ENCODE data around the gene CLPSL2.
"Not testable (repeated sequence)": the region's sequence is repeated elsewhere in the genome, so short reads cannot be mapped to it uniquely, and the experiment has no call there.

CLPSL2 gene

GRCh38 chr6:35776364-35777215, at the start of gene CLPSL2:
Gene CLPSL2, plus strand, starts transcription at chr6:35776598. Its CDS starts 21 bp downstream, at chr6:35776619.
- no peak for DNase-seq (ENCODE audit: low read depth in 2 of 2)

- DNase-seq (ENCODE audit: low read depth in 2 of 2), result no peak
These were observed 49.0 kb upstream of the CLPSL2 start for GRCh38 chr6:35727231-35727934.

- peak; percentile 62 for DNase-seq (ENCODE audit: low read depth in 2 of 2)
These were observed 48.3 kb upstream of the CLPSL2 start for GRCh38 chr6:35727935-35728682.

GRCh38 chr6:35728683-35729678, 47.4 kb upstream of the CLPSL2 start:
- no peak for DNase-seq (ENCODE audit: low read depth in 2 of 2)

GRCh38 chr6:35729722-35730121, 46.7 kb upstream of the CLPSL2 start:
- no peak for DNase-seq (ENCODE audit: low read depth in 2 of 2)

GRCh38 chr6:35730745-35731413, 45.5 kb upstream of the CLPSL2 start:
- DNase-seq (ENCODE audit: low read depth in 2 of 2), result no peak

GRCh38 chr6:35731414-35731735, 45.0 kb upstream of the CLPSL2 start:
- peak; percentile 85 to 90 for DNase-seq (ENCODE audit: low read depth in 2 of 2)

GRCh38 chr6:35731736-35732532, 44.5 kb upstream of the CLPSL2 start:
- DNase-seq (ENCODE audit: low read depth in 2 of 2), result peak; percentile 93 to 95

GRCh38 chr6:35733633-35734032, 42.8 kb upstream of the CLPSL2 start:
- DNase-seq (ENCODE audit: low read depth in 2 of 2), result no peak

GRCh38 chr6:35734319-35734718, 42.1 kb upstream of the CLPSL2 start:
- not testable (repeated sequence) for DNase-seq (ENCODE audit: low read depth in 2 of 2)

- DNase-seq (ENCODE audit: low read depth in 2 of 2), result no peak
These were observed 40.9 kb upstream of the CLPSL2 start for GRCh38 chr6:35735452-35735851.

GRCh38 chr6:35736253-35736894, 40.0 kb upstream of the CLPSL2 start:
- DNase-seq (ENCODE audit: low read depth in 2 of 2), result peak; percentile 78 to 91

- no peak for DNase-seq (ENCODE audit: low read depth in 2 of 2)
These were observed 39.4 kb upstream of the CLPSL2 start, which contains the start of gene ARMC12 for GRCh38 chr6:35736982-35737412. Gene ARMC12, plus strand, starts transcription at chr6:35737032. Its CDS starts 77 bp downstream, at chr6:35737109.

GRCh38 chr6:35737413-35738211, 38.8 kb upstream of the CLPSL2 start:
- no peak for DNase-seq (ENCODE audit: low read depth in 2 of 2)

- no peak for DNase-seq (ENCODE audit: low read depth in 2 of 2)
These were observed 36.5 kb upstream of the CLPSL2 start for GRCh38 chr6:35739645-35740524.

GRCh38 chr6:35742842-35743241, 33.6 kb upstream of the CLPSL2 start:
- DNase-seq (ENCODE audit: low read depth in 2 of 2), result no peak

- DNase-seq (ENCODE audit: low read depth in 2 of 2), result no peak
These were observed 30.9 kb upstream of the CLPSL2 start for GRCh38 chr6:35745509-35745908.
